Panc1 (cell line): ENCODE data around the gene JAZF1. TPM values are rescaled to one million over a fixed set of nuclear protein-coding genes. Genes with fewer than 3 reads are reported as not detected.

Experiments
- ATAC-seq: fragments of 200-7000 bp; cut with Tn5 transposase; 2 replicates; pipeline ENCODE4 v1.9.1; 2020; ENCODE audit warnings: mild to moderate bottlenecking, moderate library complexity
- BruUV-seq: library from RNA; stranded (reverse); fragments of 400-500 nt; replicated peaks from 2 replicates; lab custom pipeline; 2021; lab: Mats Ljungman, UMichigan
- CTCF ChIA-PET: fragments of 300-600 bp; sonication (Branson Sonifier 250); formaldehyde crosslinking; loops from one replicate; lab custom pipeline; 2022; ENCODE audit warnings: antibody characterized with exemption; lab: Charles Lee
- POLR2A ChIA-PET: fragments of 300-600 bp; sonication (Branson Sonifier 250); formaldehyde crosslinking; loops from one replicate; lab custom pipeline; 2022; ENCODE audit warnings: antibody characterized with exemption; lab: Charles Lee
- DNase-seq: peaks from one replicate; pipeline ENCODE4 v3.0.0-alpha.2; 2010; ENCODE audit warnings: low read depth, low spot score
- H3K27ac ChIP-seq: 2 replicates; pipeline ENCODE4 v1.5.1; 2011; ENCODE audit warnings: mild to moderate bottlenecking, low read length, inconsistent platforms
- H3K27me3 ChIP-seq: fragments of 200-500 bp; sonication (Bioruptor generic); 2 replicates; pipeline ENCODE4 v1.6.0; 2014; ENCODE audit warnings: low read length, inconsistent platforms; ENCODE audit not compliant: control insufficient read depth, insufficient read depth
- H3K36me3 ChIP-seq: fragments of 200-500 bp; sonication (Bioruptor generic); 2 replicates; pipeline ENCODE4 v1.5.1; 2014; ENCODE audit warnings: inconsistent platforms, mild to moderate bottlenecking, low read length, moderate library complexity; ENCODE audit not compliant: control insufficient read depth, insufficient read depth
- H3K4me1 ChIP-seq: 2 replicates; pipeline ENCODE4 v1.5.1; 2011; ENCODE audit warnings: inconsistent platforms, mild to moderate bottlenecking, low read length, moderate library complexity; ENCODE audit not compliant: control insufficient read depth, insufficient read depth
- H3K4me3 ChIP-seq, 2 experiments: 2 replicates each; pipeline ENCODE4 v1.5.1; 2011 to 2012; ENCODE audit warnings: low read depth in 2 of 2, low read length in 2 of 2, mild to moderate bottlenecking in 2 of 2, inconsistent platforms in 1 of 2, moderate library complexity in 1 of 2
- H3K9me3 ChIP-seq: fragments of 200-500 bp; sonication (Bioruptor generic); 2 replicates; pipeline ENCODE4 v1.5.1; 2014; ENCODE audit warnings: low read depth, mild to moderate bottlenecking, inconsistent platforms, low read length, moderate library complexity; ENCODE audit not compliant: control insufficient read depth, insufficient read depth
- POLR2AphosphoS5 ChIP-seq: IDR thresholded peaks from 2 replicates; pipeline ENCODE4 v1.6.1; 2012; ENCODE audit warnings: mild to moderate bottlenecking, low read depth, low read length, moderate library complexity
- REST ChIP-seq, 2 experiments: IDR thresholded peaks; 2 replicates each; pipeline ENCODE4 v1.6.1; 2011 to 2012; ENCODE audit warnings: low read depth in 2 of 2, control low read depth in 1 of 2, low read length in 1 of 2, mild to moderate bottlenecking in 1 of 2, moderate library complexity in 1 of 2; ENCODE audit not compliant: insufficient read depth in 1 of 2
- SIN3A ChIP-seq: IDR thresholded peaks from 2 replicates; pipeline ENCODE4 v1.6.1; 2012; ENCODE audit warnings: low read depth, mild to moderate bottlenecking, low read length, moderate library complexity, borderline replicate concordance; ENCODE audit not compliant: insufficient read depth
- TCF7L2 ChIP-seq: IDR thresholded peaks from 2 replicates; pipeline ENCODE4 v1.6.1; 2011; ENCODE audit warnings: mild to moderate bottlenecking, low read depth, low read length, inconsistent platforms
- in situ Hi-C: cut with HindIII; loops from 2 replicates; pipeline ENCODE4 v1.10.0; 2016; ENCODE audit warnings: low sequenced_read_pairs, low pct_unique_long_range_greater_than_20kb
- intact Hi-C: fragments of 100-400 bp; cut with micrococcal nuclease; formaldehyde crosslinking; loops from one replicate; pipeline ENCODE4 v1.10.0; 2022; ENCODE audit not compliant: unreplicated experiment
- total RNA-seq: library from RNA; stranded (reverse); gene quantifications from one replicate; pipeline ENCODE4 v1.2.1, GENCODE V29; 2021; ENCODE audit not compliant: unreplicated experiment
- TF ChIP-seq, protein P1 (sequence below): fragments of 450-650 bp; IDR thresholded peaks from 2 replicates; pipeline ENCODE4 v1.5.1; 2017; ENCODE audit warnings: mild to moderate bottlenecking

The JAZF1 gene
- total RNA-seq, 1 experiment from 2014 or later: 8.8 TPM

GRCh38 chr7:27918503-27918902, 262.1 kb downstream of the JAZF1 start:
- BruUV-seq: no TSS peak
- ChIA-PET CTCF (interaction anchor here (1.4 kb wide), 1 partner anchor 78 kb away, joined by 4 read pairs; no protein-coding TSS in a partner anchor), POLR2A (interaction anchor here (0.6 kb wide), 1 partner anchor 632 kb away, joined by 3 read pairs; no protein-coding TSS in a partner anchor)
- no peak for ATAC-seq
- DNase-seq: no peak
- Histone ChIP-seq H3K27me3 (no peaks in the 10 kb centered on the region), H3K4me1 (peaks cover 18% of the 10 kb centered on the region; the same call in 1 of the 2 replicates), H3K27ac (no peak overlapping the region), H3K36me3 (no peaks in the 10 kb centered on the region), H3K4me3 (no peak overlapping the region), H3K9me3 (no peaks in the 10 kb centered on the region)
- TF ChIP-seq, protein P1, sequence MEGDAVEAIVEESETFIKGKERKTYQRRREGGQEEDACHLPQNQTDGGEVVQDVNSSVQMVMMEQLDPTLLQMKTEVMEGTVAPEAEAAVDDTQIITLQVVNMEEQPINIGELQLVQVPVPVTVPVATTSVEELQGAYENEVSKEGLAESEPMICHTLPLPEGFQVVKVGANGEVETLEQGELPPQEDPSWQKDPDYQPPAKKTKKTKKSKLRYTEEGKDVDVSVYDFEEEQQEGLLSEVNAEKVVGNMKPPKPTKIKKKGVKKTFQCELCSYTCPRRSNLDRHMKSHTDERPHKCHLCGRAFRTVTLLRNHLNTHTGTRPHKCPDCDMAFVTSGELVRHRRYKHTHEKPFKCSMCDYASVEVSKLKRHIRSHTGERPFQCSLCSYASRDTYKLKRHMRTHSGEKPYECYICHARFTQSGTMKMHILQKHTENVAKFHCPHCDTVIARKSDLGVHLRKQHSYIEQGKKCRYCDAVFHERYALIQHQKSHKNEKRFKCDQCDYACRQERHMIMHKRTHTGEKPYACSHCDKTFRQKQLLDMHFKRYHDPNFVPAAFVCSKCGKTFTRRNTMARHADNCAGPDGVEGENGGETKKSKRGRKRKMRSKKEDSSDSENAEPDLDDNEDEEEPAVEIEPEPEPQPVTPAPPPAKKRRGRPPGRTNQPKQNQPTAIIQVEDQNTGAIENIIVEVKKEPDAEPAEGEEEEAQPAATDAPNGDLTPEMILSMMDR: no peak
- TF ChIP-seq POLR2AphosphoS5 (no peak), REST (IDR thresholded peaks at IDR 0.05; ENCODE audit: insufficient read depth in 1 of 2, low read depth in 2 of 2, low read length in 1 of 2) (no peak), TCF7L2 (no peak), SIN3A (no peak)
- in situ Hi-C loops: no loop called here
- intact Hi-C loops: no loop called here

DNA sequence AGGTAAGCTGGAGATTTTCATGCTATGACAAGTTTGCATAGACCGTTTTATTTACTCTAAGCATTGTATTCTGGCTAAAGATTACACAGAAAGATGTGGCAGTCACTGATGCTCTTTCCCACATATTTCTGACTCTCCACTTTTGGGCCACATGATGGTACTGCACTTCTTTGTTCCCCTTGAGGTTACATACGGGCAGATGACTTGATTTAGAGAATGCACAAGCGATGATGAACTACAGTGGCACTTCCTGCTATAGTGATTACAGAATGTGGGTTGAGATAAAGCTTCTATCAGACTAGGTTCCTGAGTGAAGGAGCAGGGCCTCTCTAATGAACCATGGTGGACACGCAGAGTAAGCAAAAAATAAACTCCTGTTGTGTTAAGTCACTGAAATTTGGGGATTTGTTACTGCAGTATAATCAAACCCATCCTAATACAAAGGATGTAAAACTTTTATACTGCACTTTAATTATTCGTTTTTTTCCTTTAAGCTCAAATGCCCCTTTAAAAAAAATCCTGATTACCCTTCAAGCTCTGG, 262.8 kb downstream of the JAZF1 start:
- intact Hi-C loops (no loop called here), in situ Hi-C loops (no loop called here)
- Histone ChIP-seq H3K27me3 (no peaks in the 10 kb centered on the region), H3K36me3 (no peaks in the 10 kb centered on the region), H3K27ac (no peak overlapping the region), H3K4me3 (no peak overlapping the region), H3K4me1 (peaks cover 18% of the 10 kb centered on the region; the same call in 1 of the 2 replicates), H3K9me3 (no peaks in the 10 kb centered on the region)
- ChIA-PET CTCF (no interaction called here), POLR2A (no interaction called here)
- TF ChIP-seq, protein P1: no peak
- no peak for DNase-seq
- peak; percentile 38; the same call in 1 of the 2 replicates for ATAC-seq
- BruUV-seq: no TSS peak
